ENCODE results near the gene DDIT4. TPM values are rescaled to one million over a fixed set of nuclear protein-coding genes. Genes with fewer than 3 reads are reported as not detected.

DDIT4 gene
- total and polyA plus RNA-seq, 5 donors from 2014 or later: 62.1 to 403 (median 89.5) TPM

DNA sequence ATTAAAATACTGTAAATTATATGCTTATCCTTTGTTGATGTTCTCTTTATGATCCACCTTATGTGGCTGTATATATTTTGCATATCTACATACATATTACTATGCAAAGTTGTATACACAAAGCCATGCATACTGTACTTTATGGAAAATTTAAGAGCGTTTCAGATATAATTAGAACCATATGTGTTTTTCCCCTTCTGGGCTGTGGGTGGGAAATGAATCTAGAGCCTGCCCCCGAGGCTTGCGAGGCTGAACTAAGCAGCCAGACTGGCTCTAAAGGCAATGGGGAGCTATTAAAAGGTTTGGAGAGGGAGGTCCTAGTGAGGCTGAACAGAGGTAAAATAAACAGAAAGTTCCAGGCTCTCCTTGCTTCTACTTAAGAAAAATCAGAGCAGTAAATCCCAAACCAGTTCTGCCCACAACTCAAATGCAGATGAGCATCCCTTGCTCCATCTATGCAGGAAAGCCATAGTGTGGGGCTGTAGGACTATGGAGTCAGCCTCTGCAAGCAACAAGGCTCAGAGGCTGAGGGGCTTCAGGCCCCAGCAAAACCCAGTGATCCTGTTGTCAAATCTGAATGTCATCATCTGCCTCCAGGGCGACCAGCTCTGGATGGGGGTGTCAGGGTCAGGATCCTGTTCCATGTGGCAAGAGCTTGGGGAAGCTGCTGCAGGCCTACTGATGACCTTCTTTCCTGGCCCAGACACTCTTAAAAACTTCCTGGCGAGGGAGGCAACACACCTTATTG lies 14.1 kb upstream of the DDIT4 start:
- Mint-ChIP-seq H3K4me1 (peaks cover 6 to 77% (median 53%) of the 10 kb centered on the region in 4 donors), H3K4me3 (peak overlapping the region; percentile 90 to 96 (median 92)), H3K36me3 (no peaks in the 10 kb centered on the region), H3K9me3 (no peaks in the 10 kb centered on the region), H3K27me3 (peaks cover 4% of the 10 kb centered on the region), H3K27ac (peak overlapping the region; percentile 91 to 96 (median 95))
- DNase-seq (no peak), ATAC-seq (ENCODE audit: low read depth in 2 of 2) (no peak)
- no peaks in the 10 kb centered on the region for H3K9me3 ChIP-seq (ENCODE audit: control insufficient read depth in 2 of 2, low read length in 2 of 2)
- H3K27ac ChIP-seq (ENCODE audit: insufficient read depth, low read length, poor library complexity, severe bottlenecking): peak overlapping the region; percentile 84
- peak overlapping the region; percentile 76 for H3K4me3 ChIP-seq (ENCODE audit: low read depth, low read length)
- H3K4me1 ChIP-seq (ENCODE audit: control insufficient read depth, insufficient read depth, low read length, poor library complexity, severe bottlenecking): peaks cover 65% of the 10 kb centered on the region
- H3K36me3 ChIP-seq (ENCODE audit: control insufficient read depth, insufficient read depth, low read length): no peaks in the 10 kb centered on the region
- no peaks in the 10 kb centered on the region for H3K27me3 ChIP-seq (ENCODE audit: control insufficient read depth, insufficient read depth, low read length)

DNA sequence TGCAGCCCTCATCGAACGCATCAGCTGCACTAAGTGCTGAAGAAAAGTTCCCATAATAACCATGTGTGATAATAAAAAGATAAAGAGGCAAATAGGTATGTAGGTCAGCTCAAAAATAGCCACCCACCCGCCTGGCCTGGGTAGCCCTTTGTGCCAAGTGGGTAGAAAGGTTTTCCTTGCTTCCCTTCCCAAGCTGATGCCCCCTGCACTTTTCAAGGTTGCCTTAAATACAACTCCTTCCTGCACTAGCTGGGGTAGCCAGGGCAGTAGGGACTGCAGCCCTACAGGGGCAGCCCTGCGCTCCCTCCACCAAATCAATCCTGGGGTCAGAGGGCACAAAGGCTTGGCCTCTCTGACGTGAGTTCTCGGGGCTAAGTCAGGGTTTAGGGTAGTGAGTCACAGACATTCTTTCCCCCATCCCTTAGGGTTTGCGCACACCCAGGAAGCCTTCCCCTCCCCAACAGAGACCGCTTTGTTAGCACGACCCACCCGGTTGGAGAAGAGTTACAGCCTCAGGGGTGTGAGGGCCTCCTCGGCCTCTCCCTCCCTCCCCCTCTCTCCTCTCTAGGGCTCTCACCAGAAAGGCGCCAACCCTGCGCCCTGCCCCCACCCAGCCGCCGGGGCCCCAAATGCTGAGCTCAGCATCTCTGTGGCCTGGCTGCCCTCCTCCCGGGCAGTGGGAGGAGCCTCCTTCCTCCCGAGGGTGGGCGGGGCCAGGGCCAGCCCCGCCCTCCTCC lies 13.3 kb upstream of the DDIT4 start:
- peaks cover 6 to 75% (median 47%) of the 10 kb centered on the region in 4 donors for H3K4me1 Mint-ChIP-seq
- Histone ChIP-seq H3K27ac (ENCODE audit: insufficient read depth, low read length, poor library complexity, severe bottlenecking) (peak overlapping the region; percentile 84), H3K4me3 (ENCODE audit: low read depth, low read length) (peak overlapping the region; percentile 76), H3K4me1 (ENCODE audit: control insufficient read depth, insufficient read depth, low read length, poor library complexity, severe bottlenecking) (peaks cover 58% of the 10 kb centered on the region), H3K36me3 (ENCODE audit: control insufficient read depth, insufficient read depth, low read length) (no peaks in the 10 kb centered on the region), H3K27me3 (ENCODE audit: control insufficient read depth, insufficient read depth, low read length) (no peaks in the 10 kb centered on the region), H3K9me3 (ENCODE audit: control insufficient read depth in 2 of 2, low read length in 2 of 2) (no peaks in the 10 kb centered on the region)
- peak overlapping the region; percentile 90 to 96 (median 92) for H3K4me3 Mint-ChIP-seq
- H3K9me3 Mint-ChIP-seq: no peaks in the 10 kb centered on the region
- peak; percentile 69 to 88 (median 74) for DNase-seq
- ATAC-seq (ENCODE audit: low read depth in 2 of 2): peak; percentile 69 to 72
- H3K36me3 Mint-ChIP-seq: no peaks in the 10 kb centered on the region
- peaks cover 4% of the 10 kb centered on the region for H3K27me3 Mint-ChIP-seq
- peak overlapping the region; percentile 91 to 96 (median 95) for H3K27ac Mint-ChIP-seq

DNA sequence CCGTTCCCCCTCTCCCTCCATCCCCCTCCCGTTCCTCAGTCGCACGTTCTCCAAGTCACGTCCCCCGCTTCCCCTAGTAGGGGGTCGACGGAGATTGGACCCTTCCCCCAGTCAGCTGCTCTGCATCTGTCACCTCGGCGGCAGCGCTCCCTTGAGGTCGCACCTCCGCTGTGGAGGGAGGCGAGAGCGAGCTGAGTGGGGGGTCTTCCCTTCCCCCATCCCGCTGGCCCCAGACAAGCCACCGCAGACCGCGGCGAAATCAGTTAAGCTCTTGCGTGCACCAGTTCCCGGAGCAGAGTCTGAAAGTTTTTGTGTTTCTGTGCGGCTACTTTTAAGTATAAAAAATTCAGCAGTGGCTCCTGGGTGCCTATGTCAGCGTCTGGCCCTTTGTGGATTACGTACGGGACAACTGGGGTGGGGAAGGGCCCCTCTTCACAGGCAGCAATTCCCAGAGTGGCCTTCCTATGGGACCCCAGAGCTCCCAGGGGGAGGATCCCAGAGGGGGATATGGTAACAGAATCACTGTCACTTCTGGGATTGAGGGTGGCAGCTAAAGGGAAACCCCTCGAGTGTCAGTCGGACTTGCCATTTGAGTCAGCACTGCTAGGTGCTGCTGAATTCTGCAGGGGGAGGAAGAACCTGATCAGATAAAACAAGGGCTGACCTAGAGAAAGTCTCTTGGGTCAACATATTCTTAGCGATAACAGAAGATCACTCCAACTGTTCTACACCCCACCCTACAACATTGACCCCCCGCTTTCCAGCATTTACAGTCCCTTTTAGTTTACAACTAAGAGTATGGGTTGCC lies 12.5 kb upstream of the DDIT4 start:
- Histone ChIP-seq H3K27me3 (ENCODE audit: control insufficient read depth, insufficient read depth, low read length) (no peaks in the 10 kb centered on the region), H3K9me3 (ENCODE audit: control insufficient read depth in 2 of 2, low read length in 2 of 2) (no peaks in the 10 kb centered on the region), H3K27ac (ENCODE audit: insufficient read depth, low read length, poor library complexity, severe bottlenecking) (peak overlapping the region; percentile 84), H3K4me3 (ENCODE audit: low read depth, low read length) (peak overlapping the region; percentile 76), H3K36me3 (ENCODE audit: control insufficient read depth, insufficient read depth, low read length) (no peaks in the 10 kb centered on the region), H3K4me1 (ENCODE audit: control insufficient read depth, insufficient read depth, low read length, poor library complexity, severe bottlenecking) (peaks cover 54% of the 10 kb centered on the region)
- H3K36me3 Mint-ChIP-seq: no peaks in the 10 kb centered on the region
- peak overlapping the region; percentile 90 to 96 (median 92) for H3K4me3 Mint-ChIP-seq
- ATAC-seq (ENCODE audit: low read depth in 2 of 2): peak; percentile 29 to 39
- no peaks in the 10 kb centered on the region for H3K9me3 Mint-ChIP-seq
- H3K4me1 Mint-ChIP-seq: peaks cover 3 to 75% (median 43%) of the 10 kb centered on the region in 4 donors
- peak overlapping the region; percentile 95 to 96 (median 95) for H3K27ac Mint-ChIP-seq
- DNase-seq: peak; percentile 38 to 77 (median 59)
- peaks cover 4% of the 10 kb centered on the region for H3K27me3 Mint-ChIP-seq

DNA sequence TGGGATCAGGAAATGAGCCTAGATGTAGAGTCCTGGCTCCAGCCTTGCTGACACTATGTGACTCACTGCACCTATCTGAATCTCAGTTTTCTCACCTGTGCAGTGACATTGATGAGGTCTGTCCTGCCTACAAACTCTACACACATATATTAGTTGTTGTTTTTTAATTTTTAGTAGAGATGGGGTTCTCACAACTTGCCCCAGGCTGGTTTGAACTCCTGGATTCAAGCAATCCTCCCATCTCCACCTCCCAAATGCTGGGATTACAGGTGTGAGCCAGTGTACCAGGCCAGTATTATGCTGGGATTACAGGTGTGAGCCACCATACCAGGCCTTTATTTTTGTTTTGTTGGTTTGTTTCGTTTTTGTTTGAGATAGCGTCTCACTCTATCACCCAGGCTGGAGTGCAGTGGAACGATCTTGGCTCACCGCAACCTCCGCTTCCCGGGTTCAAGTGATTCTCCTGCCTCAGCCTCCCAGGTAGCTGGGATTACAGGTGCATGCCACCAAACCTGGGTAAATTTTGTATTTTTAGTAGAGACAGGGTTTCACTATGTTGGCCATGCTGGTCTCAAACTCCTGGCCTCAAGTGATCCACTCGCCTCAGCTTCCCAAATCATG lies 11.8 kb upstream of the DDIT4 start:
- Mint-ChIP-seq H3K9me3 (no peaks in the 10 kb centered on the region), H3K4me1 (peaks cover 0 to 71% (median 40%) of the 10 kb centered on the region in 4 donors), H3K27me3 (peaks cover 4% of the 10 kb centered on the region), H3K36me3 (no peaks in the 10 kb centered on the region), H3K4me3 (peak overlapping the region; percentile 90 to 96 (median 92)), H3K27ac (peak overlapping the region; percentile 95 to 96 (median 95))
- Histone ChIP-seq H3K9me3 (ENCODE audit: control insufficient read depth in 2 of 2, low read length in 2 of 2) (no peaks in the 10 kb centered on the region), H3K36me3 (ENCODE audit: control insufficient read depth, insufficient read depth, low read length) (no peaks in the 10 kb centered on the region), H3K27ac (ENCODE audit: insufficient read depth, low read length, poor library complexity, severe bottlenecking) (peak overlapping the region; percentile 84), H3K4me1 (ENCODE audit: control insufficient read depth, insufficient read depth, low read length, poor library complexity, severe bottlenecking) (peaks cover 54% of the 10 kb centered on the region), H3K4me3 (ENCODE audit: low read depth, low read length) (peak overlapping the region; percentile 76), H3K27me3 (ENCODE audit: control insufficient read depth, insufficient read depth, low read length) (no peaks in the 10 kb centered on the region)
- ATAC-seq (ENCODE audit: low read depth in 2 of 2): peak; percentile 19 to 34
- no peak for DNase-seq

GRCh38 chr10:72263613-72264241 lies 10.0 kb upstream of the DDIT4 start:
- H3K36me3 Mint-ChIP-seq: no peaks in the 10 kb centered on the region
- Histone ChIP-seq H3K9me3 (ENCODE audit: control insufficient read depth in 2 of 2, low read length in 2 of 2) (no peaks in the 10 kb centered on the region), H3K27ac (ENCODE audit: insufficient read depth, low read length, poor library complexity, severe bottlenecking) (no peak overlapping the region), H3K36me3 (ENCODE audit: control insufficient read depth, insufficient read depth, low read length) (no peaks in the 10 kb centered on the region), H3K4me3 (ENCODE audit: low read depth, low read length) (peak overlapping the region; percentile 19), H3K27me3 (ENCODE audit: control insufficient read depth, insufficient read depth, low read length) (no peaks in the 10 kb centered on the region), H3K4me1 (ENCODE audit: control insufficient read depth, insufficient read depth, low read length, poor library complexity, severe bottlenecking) (peaks cover 49% of the 10 kb centered on the region)
- peaks cover 4% of the 10 kb centered on the region for H3K27me3 Mint-ChIP-seq
- H3K4me1 Mint-ChIP-seq: peaks cover 0 to 63% (median 38%) of the 10 kb centered on the region in 4 donors
- peak overlapping the region; percentile 83 to 95 (median 86) for H3K27ac Mint-ChIP-seq
- H3K9me3 Mint-ChIP-seq: no peaks in the 10 kb centered on the region
- DNase-seq (peak in 2 of 3 donors; percentile 65 to 68), ATAC-seq (ENCODE audit: low read depth in 2 of 2) (peak in 1 of 2 donors; percentile 7)
- H3K4me3 Mint-ChIP-seq: peak overlapping the region; percentile 35 to 80 (median 65)

- Mint-ChIP-seq H3K4me1 (peaks cover 0 to 58% (median 32%) of the 10 kb centered on the region in 4 donors), H3K9me3 (no peaks in the 10 kb centered on the region), H3K27me3 (peaks cover 4% of the 10 kb centered on the region), H3K4me3 (peak overlapping the region in 1 of 4 donors; percentile 31), H3K36me3 (no peaks in the 10 kb centered on the region), H3K27ac (peak overlapping the region; percentile 81 to 86 (median 83))
- H3K9me3 ChIP-seq (ENCODE audit: control insufficient read depth in 2 of 2, low read length in 2 of 2): no peaks in the 10 kb centered on the region
- no peaks in the 10 kb centered on the region for H3K36me3 ChIP-seq (ENCODE audit: control insufficient read depth, insufficient read depth, low read length)
- no peak for ATAC-seq (ENCODE audit: low read depth in 2 of 2)
- DNase-seq: no peak
- H3K4me1 ChIP-seq (ENCODE audit: control insufficient read depth, insufficient read depth, low read length, poor library complexity, severe bottlenecking): peaks cover 45% of the 10 kb centered on the region
- H3K27ac ChIP-seq (ENCODE audit: insufficient read depth, low read length, poor library complexity, severe bottlenecking): no peak overlapping the region
- no peaks in the 10 kb centered on the region for H3K27me3 ChIP-seq (ENCODE audit: control insufficient read depth, insufficient read depth, low read length)
- H3K4me3 ChIP-seq (ENCODE audit: low read depth, low read length): no peak overlapping the region
These were observed 9.2 kb upstream of the DDIT4 start for GRCh38 chr10:72264536-72264935.
